Ovary (tissue), 3 donors: ENCODE measurements around the gene GDF10.

Source experiments
- CTCF ChIP-seq, 3 donors: fragments of 450-650 bp in 2 of 3; fragments of 200-600 bp in 1 of 3; IDR thresholded peaks; one replicate each; pipeline versions ENCODE4 v1.5.1 to v1.8.0; 2016 to 2022; ENCODE audit warnings: antibody characterized with exemption in 3 of 3, mild to moderate bottlenecking in 1 of 3
- EP300 ChIP-seq: sonication (generic); formaldehyde crosslinking; IDR thresholded peaks from one replicate; pipeline ENCODE4 v1.6.1; 2017; ENCODE audit warnings: antibody characterized with exemption
- POLR2A ChIP-seq: fragments of 450-650 bp; IDR thresholded peaks from one replicate; pipeline ENCODE4 v1.6.1; 2017; ENCODE audit warnings: antibody characterized with exemption, mild to moderate bottlenecking, moderate library complexity
- donor health status: DM: no; HTN: no; CAD: no.

DNA sequence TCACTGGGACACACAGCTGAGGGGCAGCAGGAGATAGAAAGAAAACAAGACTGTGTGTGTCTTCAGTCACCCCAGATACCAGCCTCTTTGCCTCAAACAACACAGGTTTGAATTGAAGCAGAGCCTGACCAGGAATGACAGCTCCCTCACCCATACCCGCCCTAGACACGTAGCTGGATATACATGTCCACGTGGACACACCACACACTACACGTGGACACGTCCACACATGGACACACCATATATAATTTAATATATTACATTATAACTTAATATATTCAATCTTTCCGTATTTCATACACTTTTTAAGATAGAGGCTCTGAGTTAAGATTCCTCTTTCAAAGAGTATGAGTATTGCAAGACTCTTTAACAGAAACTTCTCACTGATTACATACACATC lies 33.5 kb downstream of the GDF10 start:
- TF ChIP-seq CTCF (IDR thresholded peaks at IDR 0.05) (no peak), POLR2A (no peak), EP300 (no peak)
